Stimulated activated naive CD4-positive, alpha-beta T cell treated with Interleukin-2 at 50 U/mL for 16 hours (primary cell): ENCODE measurements around the gene TRIM63.

ENCODE experiments used
- DNase-seq: peaks from one replicate; lab custom pipeline; 2025; lab: John Stamatoyannopoulos, UW

TRIM63 gene

GRCh38 chr1:26016258-26016952 is 51.0 kb downstream of the TRIM63 start:
- DNase-seq, result no peak

- no peak for DNase-seq
Measured at GRCh38 chr1:26015358-26015757, 52.1 kb downstream of the TRIM63 start.

GRCh38 chr1:26014179-26014578 is 53.3 kb downstream of the TRIM63 start:
- no peak for DNase-seq

- no peak for DNase-seq
Measured at GRCh38 chr1:26012864-26013263, 54.6 kb downstream of the TRIM63 start.

- DNase-seq, result no peak
Measured at GRCh38 chr1:26010825-26011224, 56.6 kb downstream of the TRIM63 start.

- DNase-seq, result no peak
Measured at GRCh38 chr1:26009796-26010447, 57.5 kb downstream of the TRIM63 start.

- no peak for DNase-seq
Measured at GRCh38 chr1:26006710-26007109, 60.7 kb downstream of the TRIM63 start.

GRCh38 chr1:26005434-26006105 is 61.9 kb downstream of the TRIM63 start:
- DNase-seq, result no peak

GRCh38 chr1:26003756-26004155 is 63.7 kb downstream of the TRIM63 start:
- no peak for DNase-seq

- no peak for DNase-seq
Measured at GRCh38 chr1:26003262-26003661, 64.2 kb downstream of the TRIM63 start.
